SU-DHL-6 (cell line): ENCODE results near the gene HSPB1.

Experiments used
- H2AFZ ChIP-seq: fragments of 200-600 bp; sonication (generic); 2 replicates; pipeline ENCODE4 v1.6.1; 2014; ENCODE audit warnings: low read depth, mild to moderate bottlenecking, moderate library complexity, mixed read lengths, antibody characterized with exemption, low read length; ENCODE audit not compliant: severe bottlenecking
- H3F3A ChIP-seq: fragments of 200-600 bp; shearing (Covaris generic); 2 replicates; pipeline ENCODE4 v1.6.0; 2016; ENCODE audit warnings: antibody characterized with exemption, mild to moderate bottlenecking; ENCODE audit not compliant: insufficient read depth
- H3K27ac ChIP-seq: fragments of 200-600 bp; sonication (generic); 2 replicates; pipeline ENCODE4 v1.5.1; 2016; ENCODE audit warnings: low read depth, mild to moderate bottlenecking, low read length, moderate library complexity, mixed read lengths
- H3K27me3 ChIP-seq: fragments of 200-600 bp; sonication (generic), shearing (Covaris generic); 2 replicates; pipeline ENCODE4 v1.6.0; 2014; ENCODE audit warnings: mild to moderate bottlenecking, low read length
- H3K36me3 ChIP-seq: fragments of 200-600 bp; sonication (generic); 2 replicates; pipeline ENCODE4 v1.6.1; 2014; ENCODE audit warnings: mild to moderate bottlenecking, low read length, mixed read lengths
- H3K4me2 ChIP-seq: fragments of 300-600, 200-600 bp; shearing (Covaris generic), sonication (generic); 2 replicates; pipeline ENCODE4 v1.6.0; 2014; ENCODE audit warnings: low read length, low read depth, mild to moderate bottlenecking; ENCODE audit not compliant: poor library complexity, severe bottlenecking
- H3K4me3 ChIP-seq: fragments of 200-600 bp; sonication (generic); 2 replicates; pipeline ENCODE4 v1.5.1; 2014; ENCODE audit warnings: antibody characterized with exemption, low read length, mild to moderate bottlenecking, mixed read lengths; ENCODE audit not compliant: insufficient read depth, poor library complexity, severe bottlenecking
- H3K79me2 ChIP-seq: fragments of 200-600 bp; sonication (generic); 2 replicates; pipeline ENCODE4 v1.6.1; 2014; ENCODE audit warnings: mild to moderate bottlenecking, low read length, moderate library complexity; ENCODE audit not compliant: insufficient read depth
- H3K9ac ChIP-seq: fragments of 200-600 bp; sonication (generic); 2 replicates; pipeline ENCODE4 v1.7.0; 2014; ENCODE audit warnings: mild to moderate bottlenecking, low read length
- H3K9me2 ChIP-seq: fragments of 200-600 bp; sonication (generic); replicated peaks from 2 replicates; pipeline ENCODE4 v1.6.1; 2014; ENCODE audit warnings: low read length; ENCODE audit not compliant: insufficient read depth
- H3K9me3 ChIP-seq: fragments of 200-600 bp; sonication (generic); 2 replicates; pipeline ENCODE4 v1.6.1; 2014; ENCODE audit warnings: low read length, mixed read lengths; ENCODE audit not compliant: insufficient read depth
- H4K20me1 ChIP-seq: fragments of 200-600 bp; sonication (generic); 2 replicates; pipeline ENCODE4 v1.6.1; 2014; ENCODE audit warnings: low read depth, mild to moderate bottlenecking, antibody characterized with exemption, low read length, moderate library complexity, mixed read lengths
- CTCF ChIP-seq: fragments of 200-600 bp; sonication (generic); IDR thresholded peaks from one replicate; pipeline ENCODE4 v1.5.1; 2017; ENCODE audit warnings: antibody characterized with exemption, mild to moderate bottlenecking, low read length, moderate library complexity; ENCODE audit not compliant: insufficient read depth, poor library complexity, severe bottlenecking
- EZH2phosphoT487 ChIP-seq: fragments of 200-600 bp; sonication (generic), shearing (Covaris generic); conservative IDR thresholded peaks from 2 replicates; pipeline ENCODE4 v1.6.1; 2018; ENCODE audit warnings: mild to moderate bottlenecking, antibody characterized with exemption, low read length, moderate library complexity, mixed read lengths

Gene HSPB1

DNA sequence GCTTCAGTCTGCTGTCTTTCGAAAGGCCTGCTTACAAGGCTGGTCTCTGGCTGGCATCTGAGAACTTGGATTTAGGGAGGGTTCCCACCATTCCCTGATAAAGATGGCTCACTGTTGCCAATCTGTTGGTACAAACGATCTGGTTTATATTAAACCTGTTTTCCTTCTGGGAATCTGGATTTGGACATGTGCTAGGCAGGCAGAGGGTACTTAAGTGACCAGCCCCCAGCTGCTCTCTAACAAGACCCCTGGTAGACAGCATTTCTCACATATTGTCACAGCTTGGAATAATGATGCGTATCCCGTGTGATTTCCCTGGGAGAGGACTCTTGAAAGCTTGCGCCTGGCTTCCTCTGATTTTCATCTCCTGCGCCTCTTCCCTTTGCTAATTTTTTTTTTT, 34.7 kb downstream of the HSPB1 start:
- H3K9me3 ChIP-seq = no peaks in the 10 kb centered on the region
- H4K20me1 ChIP-seq = peaks cover 52% of the 10 kb centered on the region
- no peak overlapping the region for H3K4me3 ChIP-seq
- TF ChIP-seq CTCF = no peak
- no peak for TF ChIP-seq EZH2phosphoT487
- H3K9me2 ChIP-seq = no peaks in the 10 kb centered on the region
- 0 out of 2 replicates have a peak, but pooled peaks cover 4% of the 10 kb centered on the region for H3F3A ChIP-seq
- H3K27ac ChIP-seq = no peak overlapping the region
- H3K36me3 ChIP-seq = 0 out of 2 replicates have a peak, but pooled peaks cover 14% of the 10 kb centered on the region
- H3K4me2 ChIP-seq = no peak overlapping the region
- H3K27me3 ChIP-seq = no peaks in the 10 kb centered on the region
- H3K79me2 ChIP-seq = peaks cover 99% of the 10 kb centered on the region
- no peak overlapping the region for H2AFZ ChIP-seq
- no peak overlapping the region for H3K9ac ChIP-seq

- H2AFZ ChIP-seq = no peak overlapping the region
- H3K27ac ChIP-seq = no peak overlapping the region
- H3K79me2 ChIP-seq = peaks cover 99% of the 10 kb centered on the region
- H3K9me3 ChIP-seq = no peaks in the 10 kb centered on the region
- H4K20me1 ChIP-seq = peaks cover 45% of the 10 kb centered on the region
- 0 out of 2 replicates have a peak, but pooled peaks cover 4% of the 10 kb centered on the region for H3F3A ChIP-seq
- 0 out of 2 replicates have a peak, but pooled peaks cover 14% of the 10 kb centered on the region for H3K36me3 ChIP-seq
- no peak overlapping the region for H3K9ac ChIP-seq
- no peak overlapping the region for H3K4me2 ChIP-seq
- H3K4me3 ChIP-seq = no peak overlapping the region
- H3K27me3 ChIP-seq = no peaks in the 10 kb centered on the region
- H3K9me2 ChIP-seq = no peaks in the 10 kb centered on the region
- TF ChIP-seq EZH2phosphoT487 (no peak), CTCF (no peak)
Observed at GRCh38 chr7:76338298-76339084, 36.0 kb downstream of the HSPB1 start.

- H3K36me3 ChIP-seq = peaks cover 14% of the 10 kb centered on the region; the same call in 1 of the 2 replicates
Observed at GRCh38 chr7:76340617-76341131, 38.2 kb downstream of the HSPB1 start.

More at GRCh38 chr7:76340617-76341131, 38.2 kb downstream of the HSPB1 start:
- Histone ChIP-seq H3K9me3 (no peaks in the 10 kb centered on the region), H4K20me1 (peaks cover 32% of the 10 kb centered on the region), H3K9ac (no peak overlapping the region), H3K27ac (peak overlapping the region; percentile 14; the same call in 1 of the 2 replicates), H2AFZ (no peak overlapping the region), H3K79me2 (peaks cover 99% of the 10 kb centered on the region), H3K9me2 (no peaks in the 10 kb centered on the region), H3K4me2 (no peak overlapping the region), H3F3A (0 out of 2 replicates have a peak, but pooled peaks cover 4% of the 10 kb centered on the region), H3K27me3 (no peaks in the 10 kb centered on the region), H3K4me3 (no peak overlapping the region)
- no peak for TF ChIP-seq CTCF
- no peak for TF ChIP-seq EZH2phosphoT487
